H1 (cell line): ENCODE data around the gene IPO11.

Experiments used
- CEBPB ChIP-seq: IDR thresholded peaks from 2 replicates; pipeline ENCODE4 v1.6.1; 2012; ENCODE audit warnings: low read depth, low read length
- CTCF ChIP-seq, 3 experiments: IDR thresholded peaks; 1 replicate in 2 of 3; 2 replicates in 1 of 3; pipeline versions ENCODE4 v1.5.1 to v1.6.1; 2011; ENCODE audit warnings: low read length in 3 of 3, mild to moderate bottlenecking in 3 of 3, inconsistent platforms in 2 of 3, low read depth in 1 of 3, moderate library complexity in 1 of 3; ENCODE audit not compliant: insufficient read depth in 1 of 3; ENCODE audit errors: control extremely low read depth in 1 of 3
- EP300 ChIP-seq, 2 experiments: IDR thresholded peaks; 1 replicate in 1 of 2; 2 replicates in 1 of 2; pipeline ENCODE4 v1.6.1; 2011 to 2012; ENCODE audit warnings: low read depth in 2 of 2, low read length in 2 of 2, mild to moderate bottlenecking in 2 of 2, borderline replicate concordance in 1 of 2, inconsistent platforms in 1 of 2, moderate library complexity in 1 of 2
- EZH2 ChIP-seq: fragments of 200-600 bp; sonication (generic); IDR thresholded peaks from 2 replicates; pipeline ENCODE4 v1.7.1; 2012; ENCODE audit warnings: low read depth, mild to moderate bottlenecking, moderate library complexity, low read length, inconsistent platforms; ENCODE audit not compliant: severe bottlenecking
- POLR2A ChIP-seq, 2 experiments: IDR thresholded peaks; 1 replicate in 1 of 2; 2 replicates in 1 of 2; pipeline ENCODE4 v1.6.1; 2011; ENCODE audit warnings: low read depth in 2 of 2, low read length in 2 of 2, mild to moderate bottlenecking in 2 of 2; ENCODE audit errors: control extremely low read depth in 1 of 2
- POLR2AphosphoS5 ChIP-seq: IDR thresholded peaks from 2 replicates; pipeline ENCODE4 v1.6.1; 2011; ENCODE audit warnings: low read depth, low read length
- SRF ChIP-seq: IDR thresholded peaks from 2 replicates; pipeline ENCODE4 v1.6.1; 2011; ENCODE audit warnings: mild to moderate bottlenecking, low read depth, low read length, moderate library complexity
- TCF12 ChIP-seq: IDR thresholded peaks from 2 replicates; pipeline ENCODE4 v1.6.1; 2011; ENCODE audit warnings: low read depth, mild to moderate bottlenecking, low read length

DNA sequence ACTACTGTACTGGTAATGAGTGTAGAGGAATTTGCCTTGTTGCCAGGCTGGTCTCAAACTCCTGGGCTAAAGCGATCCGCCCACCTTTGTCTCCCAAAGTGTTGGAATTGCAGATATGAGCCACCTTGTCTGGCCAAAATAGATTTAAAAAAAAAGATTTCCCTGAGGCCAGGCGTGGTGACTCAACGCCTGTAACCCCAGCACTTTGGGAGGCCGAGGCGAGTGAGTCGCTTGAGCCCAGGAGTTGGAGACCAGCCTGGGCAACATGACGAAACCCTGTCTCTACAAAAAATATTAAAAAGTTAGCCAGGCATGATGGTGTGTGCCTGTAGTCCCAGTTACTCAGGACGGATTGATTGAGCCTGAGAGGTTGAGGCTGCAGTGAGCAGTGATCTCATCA, 62.5 kb downstream of the IPO11 start:
- TF ChIP-seq CTCF (IDR thresholded peaks at IDR 0.05; ENCODE audit: control extremely low read depth in 1 of 3, insufficient read depth in 1 of 3, low read depth in 1 of 3, low read length in 3 of 3) (no peak), POLR2AphosphoS5 (no peak), SRF (no peak), POLR2A (IDR thresholded peaks at IDR 0.05; ENCODE audit: control extremely low read depth in 1 of 2, low read depth in 2 of 2, low read length in 2 of 2) (no peak), CEBPB (no peak), EZH2 (no peak), EP300 (IDR thresholded peaks at IDR 0.05; ENCODE audit: borderline replicate concordance in 1 of 2, low read depth in 2 of 2, low read length in 2 of 2) (no peak), TCF12 (no peak)
